ENCODE results near the gene SLC44A3.

DNA sequence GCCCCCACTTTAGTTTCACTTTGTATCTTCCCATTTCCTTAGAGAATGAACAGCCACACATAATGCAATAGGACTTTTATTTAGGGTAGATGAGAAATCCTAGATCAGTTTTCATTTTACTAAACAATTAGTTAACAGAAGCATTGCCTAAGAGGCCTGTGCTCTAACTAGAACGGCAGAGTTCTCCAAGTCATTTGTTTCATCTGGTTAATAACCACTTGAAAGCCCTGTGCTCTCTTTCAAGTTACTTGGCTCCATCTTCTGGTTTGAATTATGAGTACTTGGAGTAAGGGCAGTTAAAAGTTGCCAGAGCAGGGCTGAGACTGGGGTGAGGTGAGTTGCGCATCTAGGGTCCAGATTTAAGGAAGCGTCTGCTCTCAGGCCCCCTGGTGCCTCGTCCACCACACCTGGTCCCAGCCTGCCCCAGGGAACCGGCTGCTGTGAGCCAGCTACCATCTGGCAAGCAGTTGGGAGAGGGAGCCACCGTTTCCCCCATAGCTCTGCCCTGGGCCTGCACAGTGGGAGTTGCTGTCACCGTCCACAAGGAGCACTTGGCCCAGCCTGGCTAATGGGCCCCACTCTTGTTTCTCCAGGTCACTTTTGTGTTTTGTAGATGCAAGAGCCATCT, 18.1 kb upstream of the SLC44A3 start:
- TF ChIP-seq, protein P1, sequence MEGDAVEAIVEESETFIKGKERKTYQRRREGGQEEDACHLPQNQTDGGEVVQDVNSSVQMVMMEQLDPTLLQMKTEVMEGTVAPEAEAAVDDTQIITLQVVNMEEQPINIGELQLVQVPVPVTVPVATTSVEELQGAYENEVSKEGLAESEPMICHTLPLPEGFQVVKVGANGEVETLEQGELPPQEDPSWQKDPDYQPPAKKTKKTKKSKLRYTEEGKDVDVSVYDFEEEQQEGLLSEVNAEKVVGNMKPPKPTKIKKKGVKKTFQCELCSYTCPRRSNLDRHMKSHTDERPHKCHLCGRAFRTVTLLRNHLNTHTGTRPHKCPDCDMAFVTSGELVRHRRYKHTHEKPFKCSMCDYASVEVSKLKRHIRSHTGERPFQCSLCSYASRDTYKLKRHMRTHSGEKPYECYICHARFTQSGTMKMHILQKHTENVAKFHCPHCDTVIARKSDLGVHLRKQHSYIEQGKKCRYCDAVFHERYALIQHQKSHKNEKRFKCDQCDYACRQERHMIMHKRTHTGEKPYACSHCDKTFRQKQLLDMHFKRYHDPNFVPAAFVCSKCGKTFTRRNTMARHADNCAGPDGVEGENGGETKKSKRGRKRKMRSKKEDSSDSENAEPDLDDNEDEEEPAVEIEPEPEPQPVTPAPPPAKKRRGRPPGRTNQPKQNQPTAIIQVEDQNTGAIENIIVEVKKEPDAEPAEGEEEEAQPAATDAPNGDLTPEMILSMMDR (IDR thresholded peaks at IDR 0.05), result peak in 3 of 4 experiments; percentile 36 to 49 (median 45)
- TF ChIP-seq POLR2AphosphoS5 (IDR thresholded peaks at IDR 0.05) (peak; percentile 39 to 79 (median 60)), POLR2A (IDR thresholded peaks at IDR 0.05) (no peak), EP300 (IDR thresholded peaks at IDR 0.05) (no peak)
